ENCODE measurements around the gene FATE1. TPM values are rescaled to one million over a fixed set of nuclear protein-coding genes. Genes with fewer than 3 reads are reported as not detected.

Gene FATE1
- not detected for total RNA-seq

DNA sequence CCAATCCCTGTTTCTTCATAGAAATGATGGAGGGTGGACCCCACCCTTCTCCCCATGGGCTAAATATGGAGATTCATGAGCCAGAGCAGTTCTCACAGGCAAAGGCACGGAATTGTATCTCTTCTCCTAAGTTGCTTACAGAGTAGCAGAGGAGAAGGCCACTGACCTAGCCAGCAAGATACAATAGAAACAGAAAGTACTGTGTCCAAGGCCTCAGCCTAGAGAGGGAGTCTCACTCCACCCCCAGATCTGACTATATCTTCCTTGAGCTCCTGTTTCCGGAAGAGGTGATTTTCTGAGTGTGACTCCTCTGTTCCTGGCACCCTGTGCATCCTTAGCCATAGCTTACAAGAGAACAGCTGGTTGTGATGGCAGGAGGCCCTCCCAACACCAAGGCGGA, at the start of gene FATE1:
TSS of gene FATE1 (plus strand) at position 284 of the 400 bp plus-strand sequence. CDS start at position 369, 85 bp downstream.
- TF ChIP-seq, protein P1, sequence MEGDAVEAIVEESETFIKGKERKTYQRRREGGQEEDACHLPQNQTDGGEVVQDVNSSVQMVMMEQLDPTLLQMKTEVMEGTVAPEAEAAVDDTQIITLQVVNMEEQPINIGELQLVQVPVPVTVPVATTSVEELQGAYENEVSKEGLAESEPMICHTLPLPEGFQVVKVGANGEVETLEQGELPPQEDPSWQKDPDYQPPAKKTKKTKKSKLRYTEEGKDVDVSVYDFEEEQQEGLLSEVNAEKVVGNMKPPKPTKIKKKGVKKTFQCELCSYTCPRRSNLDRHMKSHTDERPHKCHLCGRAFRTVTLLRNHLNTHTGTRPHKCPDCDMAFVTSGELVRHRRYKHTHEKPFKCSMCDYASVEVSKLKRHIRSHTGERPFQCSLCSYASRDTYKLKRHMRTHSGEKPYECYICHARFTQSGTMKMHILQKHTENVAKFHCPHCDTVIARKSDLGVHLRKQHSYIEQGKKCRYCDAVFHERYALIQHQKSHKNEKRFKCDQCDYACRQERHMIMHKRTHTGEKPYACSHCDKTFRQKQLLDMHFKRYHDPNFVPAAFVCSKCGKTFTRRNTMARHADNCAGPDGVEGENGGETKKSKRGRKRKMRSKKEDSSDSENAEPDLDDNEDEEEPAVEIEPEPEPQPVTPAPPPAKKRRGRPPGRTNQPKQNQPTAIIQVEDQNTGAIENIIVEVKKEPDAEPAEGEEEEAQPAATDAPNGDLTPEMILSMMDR (IDR thresholded peaks at IDR 0.05) = no peak
- ATAC-seq (ENCODE audit: low FRiP score) = no peak

DNA sequence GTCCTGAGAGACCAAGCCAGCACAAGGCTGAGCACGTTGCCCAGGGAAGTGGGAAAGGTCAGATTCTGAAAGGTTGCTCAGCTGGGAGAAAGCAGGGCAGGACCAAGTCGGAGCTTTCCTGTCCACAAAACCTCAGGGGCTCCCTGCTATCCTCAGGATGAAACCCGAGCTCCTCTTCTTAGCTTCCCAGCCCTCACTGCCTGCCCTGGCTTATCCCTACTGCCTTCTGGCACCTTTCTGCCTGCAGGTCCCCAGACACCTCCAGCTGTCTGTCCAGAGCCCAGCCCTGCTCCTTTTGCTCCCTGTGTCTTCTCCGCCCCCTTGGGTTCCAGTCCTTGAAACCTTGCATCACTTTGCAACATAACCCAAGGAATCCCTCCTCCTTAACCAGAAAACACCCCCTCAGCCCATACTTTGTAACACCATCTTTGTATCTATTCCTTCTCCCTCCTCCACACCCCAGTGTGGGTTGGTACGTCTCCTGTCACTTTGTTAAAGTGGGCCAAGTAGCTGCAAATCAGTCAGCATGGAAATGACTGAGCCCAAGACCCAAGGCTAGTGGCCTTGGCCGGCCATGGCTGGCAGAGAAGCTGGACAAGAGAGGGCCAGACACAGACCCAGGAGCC, 40.6 kb upstream of the FATE1 start:
- ATAC-seq (ENCODE audit: low FRiP score) (no peak), DNase-seq (ENCODE audit: low spot score) (no peak)
- TF ChIP-seq, protein P1 (IDR thresholded peaks at IDR 0.05) = no peak

More for the DNA sequence above, at the start of gene FATE1:
- no peak for DNase-seq (ENCODE audit: low spot score)

- ATAC-seq (ENCODE audit: low FRiP score) = no peak
- TF ChIP-seq, protein P1 (IDR thresholded peaks at IDR 0.05) = no peak
- DNase-seq (ENCODE audit: low spot score) = no peak
These were observed 39.6 kb upstream of the FATE1 start for GRCh38 chrX:151676196-151676595.

- peak; percentile 71 for ATAC-seq (ENCODE audit: low FRiP score)
- no peak for DNase-seq (ENCODE audit: low spot score)
- TF ChIP-seq, protein P1 (IDR thresholded peaks at IDR 0.05) = no peak
These were observed 35.9 kb upstream of the FATE1 start for GRCh38 chrX:151679798-151680402.

GRCh38 chrX:151680805-151681204, 35.0 kb upstream of the FATE1 start:
- DNase-seq (ENCODE audit: low spot score) (no peak), ATAC-seq (ENCODE audit: low FRiP score) (no peak)
- TF ChIP-seq, protein P1 (IDR thresholded peaks at IDR 0.05) = no peak

DNA sequence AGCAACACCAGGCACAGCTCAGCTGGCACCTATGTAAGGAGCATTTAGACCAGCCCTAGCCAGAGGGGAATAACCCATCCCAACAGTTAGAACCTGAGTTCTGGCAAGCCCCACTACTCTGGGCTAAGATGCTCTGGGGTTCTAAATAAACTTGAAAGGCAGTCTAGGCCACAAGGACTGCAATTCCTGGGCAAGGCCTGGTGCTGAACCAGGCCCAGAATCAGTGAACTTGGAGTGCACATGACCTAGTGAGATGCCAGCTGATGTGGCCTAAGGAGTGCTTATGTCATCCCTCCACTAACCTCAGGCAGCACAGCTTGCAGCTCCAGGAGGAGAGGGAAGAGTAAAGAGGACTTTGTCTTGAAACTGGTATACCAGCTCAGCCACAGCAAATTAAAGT, 28.2 kb upstream of the FATE1 start:
- ATAC-seq (ENCODE audit: low FRiP score) (no peak), DNase-seq (ENCODE audit: low spot score) (no peak)
- TF ChIP-seq, protein P1 (IDR thresholded peaks at IDR 0.05) = no peak

- DNase-seq (ENCODE audit: low spot score) = no peak
- TF ChIP-seq, protein P1 (IDR thresholded peaks at IDR 0.05) = no peak
- ATAC-seq (ENCODE audit: low FRiP score) = no peak
These were observed 27.1 kb upstream of the FATE1 start for GRCh38 chrX:151688695-151689094.
